Mononuclear cell (primary cell): ENCODE measurements around the gene SLC22A7. TPM values are rescaled to one million over a fixed set of nuclear protein-coding genes. Genes with fewer than 3 reads are reported as not detected.
"Not testable (repeated sequence)": the region's sequence is repeated elsewhere in the genome, so short reads cannot be mapped to it uniquely, and the experiment has no call there.

Source experiments
- H3K27me3 ChIP-seq: 2 replicates; pipeline ENCODE4 v1.6.0; 2011; ENCODE audit warnings: low read length, control low read depth; ENCODE audit not compliant: insufficient read depth
- H3K4me1 ChIP-seq: 2 replicates; pipeline ENCODE4 v1.5.1; 2011; ENCODE audit warnings: mild to moderate bottlenecking, low read length, control low read depth; ENCODE audit not compliant: insufficient read depth
- H3K4me3 ChIP-seq: 2 replicates; pipeline ENCODE4 v1.5.1; 2011; ENCODE audit warnings: mild to moderate bottlenecking, low read length, moderate library complexity
- H3K9me3 ChIP-seq: 2 replicates; pipeline ENCODE4 v1.5.1; 2011; ENCODE audit warnings: low read depth, mild to moderate bottlenecking, control low read depth, low read length
- total RNA-seq: library from RNA; depleted of rRNA; stranded (reverse); fragments of >200 nt; gene quantifications from one replicate; pipeline ENCODE4 v1.2.3, GENCODE V29; 2012

The SLC22A7 gene
- total RNA-seq, 1 donor = not detected

DNA sequence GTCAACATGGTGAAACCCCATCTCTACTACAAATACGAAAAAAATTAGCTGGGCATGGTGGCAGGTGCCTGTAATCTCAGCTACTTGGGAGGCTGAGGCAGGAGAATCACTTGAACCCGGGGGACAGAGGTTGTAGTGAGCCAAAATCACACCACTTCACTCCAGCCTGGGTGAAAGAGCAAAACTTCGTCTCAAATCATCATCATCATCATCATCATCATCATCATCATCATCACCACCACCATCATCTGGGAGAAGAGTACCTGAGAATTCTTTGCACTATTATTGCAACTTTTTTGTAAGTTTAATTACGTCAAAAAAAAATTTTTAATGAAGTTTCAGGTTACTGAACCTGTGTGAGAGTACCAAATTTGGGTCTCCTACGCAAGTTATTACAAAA, 53.9 kb downstream of the SLC22A7 start:
- not testable (repeated sequence) for H3K27me3 ChIP-seq, H3K4me3 ChIP-seq, H3K9me3 ChIP-seq

More for the DNA sequence above, 53.9 kb downstream of the SLC22A7 start:
- H3K4me1 ChIP-seq = not testable (repeated sequence)

Other genes with a start within 250 kb of the SLC22A7 start
- gene CUL7, start 244.4 kb upstream of the SLC22A7 start, total RNA-seq = 2.7 TPM
- gene MRPL2, start 238.8 kb upstream of the SLC22A7 start, total RNA-seq = 5.7 TPM
- gene KLC4, start 238.6 kb upstream of the SLC22A7 start, total RNA-seq = 9.6 TPM
- gene PTK7, start 221.9 kb upstream of the SLC22A7 start, total RNA-seq = 1.8 TPM
- 17.0 TPM for gene SRF, start 127.0 kb upstream of the SLC22A7 start, total RNA-seq
- 24.2 TPM for gene CUL9, start 116.1 kb upstream of the SLC22A7 start, total RNA-seq
- 14.7 TPM for gene DNPH1, start 68.8 kb upstream of the SLC22A7 start, total RNA-seq
- under 0.01 TPM for gene TTBK1, start 54.8 kb upstream of the SLC22A7 start, total RNA-seq
- 0.84 TPM for gene CRIP3, start 10.6 kb downstream of the SLC22A7 start, total RNA-seq
- 22.9 TPM for gene ZNF318, start 71.4 kb downstream of the SLC22A7 start, total RNA-seq
- gene ABCC10, start 129.3 kb downstream of the SLC22A7 start, total RNA-seq = 12.3 TPM
- 0.31 TPM for gene DLK2, start 157.3 kb downstream of the SLC22A7 start, total RNA-seq
- gene TJAP1, start 179.3 kb downstream of the SLC22A7 start, total RNA-seq = 9.0 TPM
- not detected for gene LRRC73, start 212.1 kb downstream of the SLC22A7 start, total RNA-seq
- gene YIPF3, start 218.7 kb downstream of the SLC22A7 start, total RNA-seq = 29.4 TPM
- gene POLR1C, start 218.8 kb downstream of the SLC22A7 start, total RNA-seq = 22.7 TPM